GM18867 (cell line): Measurements from ENCODE around the gene TMBIM4.
A peak's percentile ranks its signal among the peaks of the same experiment; 100 is the strongest.
"Not testable (repeated sequence)": the region's sequence is repeated elsewhere in the genome, so short reads cannot be mapped to it uniquely, and the experiment has no call there.

ENCODE experiments used
- ATAC-seq: cut with Tn5 transposase; IDR thresholded peaks from one replicate; pipeline ENCODE4 v1.9.1; 2021; ENCODE audit warnings: mild to moderate bottlenecking, moderate library complexity; ENCODE audit not compliant: unreplicated experiment

TMBIM4 gene

GRCh38 chr12:66169221-66170170 lies at the start of gene TMBIM4:
Gene TMBIM4, minus strand, starts transcription at chr12:66169996. Its CDS starts 45 bp downstream, at chr12:66169951.
- ATAC-seq: peak; percentile 87

GRCh38 chr12:66217342-66217917 lies 47.6 kb upstream of the TMBIM4 start:
- ATAC-seq: no peak

GRCh38 chr12:66213011-66213410 lies 43.2 kb upstream of the TMBIM4 start:
- ATAC-seq: not testable (repeated sequence)

- ATAC-seq: not testable (repeated sequence)
Measured at GRCh38 chr12:66211573-66211972, 41.8 kb upstream of the TMBIM4 start.

GRCh38 chr12:66210840-66211239 lies 41.0 kb upstream of the TMBIM4 start:
- no peak for ATAC-seq

- ATAC-seq: no peak
Measured at GRCh38 chr12:66206141-66206540, 36.3 kb upstream of the TMBIM4 start.

GRCh38 chr12:66203820-66204219 lies 34.0 kb upstream of the TMBIM4 start:
- ATAC-seq: peak; percentile 43

- no peak for ATAC-seq
Measured at GRCh38 chr12:66199831-66200509, 30.2 kb upstream of the TMBIM4 start.

GRCh38 chr12:66199141-66199540 lies 29.3 kb upstream of the TMBIM4 start:
- no peak for ATAC-seq

- ATAC-seq: no peak
Measured at GRCh38 chr12:66197495-66197921, 27.7 kb upstream of the TMBIM4 start.

- peak; percentile 98 for ATAC-seq
Measured at GRCh38 chr12:66196806-66197205, 27.0 kb upstream of the TMBIM4 start.

- no peak for ATAC-seq
Measured at GRCh38 chr12:66195242-66195641, 25.4 kb upstream of the TMBIM4 start.

- no peak for ATAC-seq
Measured at GRCh38 chr12:66194122-66194521, 24.3 kb upstream of the TMBIM4 start.

- no peak for ATAC-seq
Measured at GRCh38 chr12:66191547-66192126, 21.8 kb upstream of the TMBIM4 start.

- ATAC-seq: no peak
Measured at GRCh38 chr12:66190519-66191370, 20.9 kb upstream of the TMBIM4 start.

- ATAC-seq: no peak
Measured at GRCh38 chr12:66189889-66190288, 20.1 kb upstream of the TMBIM4 start.

GRCh38 chr12:66189486-66189843 lies 19.7 kb upstream of the TMBIM4 start:
- ATAC-seq: no peak

GRCh38 chr12:66188584-66189485 lies 19.0 kb upstream of the TMBIM4 start, which contains the start of gene IRAK3:
Gene IRAK3, plus strand, starts transcription at chr12:66189214. Its CDS starts 86 bp downstream, at chr12:66189300.
- ATAC-seq: peak; percentile 60

- ATAC-seq: no peak
Measured at GRCh38 chr12:66187821-66188220, 18.0 kb upstream of the TMBIM4 start.
